HG03354 (cell line): Measurements from ENCODE around the gene STT3B.

Source experiments
- ATAC-seq: cut with Tn5 transposase; IDR thresholded peaks from one replicate; pipeline ENCODE4 v1.9.1; 2021; ENCODE audit warnings: mild to moderate bottlenecking; ENCODE audit not compliant: unreplicated experiment, poor library complexity, severe bottlenecking

Gene STT3B

DNA sequence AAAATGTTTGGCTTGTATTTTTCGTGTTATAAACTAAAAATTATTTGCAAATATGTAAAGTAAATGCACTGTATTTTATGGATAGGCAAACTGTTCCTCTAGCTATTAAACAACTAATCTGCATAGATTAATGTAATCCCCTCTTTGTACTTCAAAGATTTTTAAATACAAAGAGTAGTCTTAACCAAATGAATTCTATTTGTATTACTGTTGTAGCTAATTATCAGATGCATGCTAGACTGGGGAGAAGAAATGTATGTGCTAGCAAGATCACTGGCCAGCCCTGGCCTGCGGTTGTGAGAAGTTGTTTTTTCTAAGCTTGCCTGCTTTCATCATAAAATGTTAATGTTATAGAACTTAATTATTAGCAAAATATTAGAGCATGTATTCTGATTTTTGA, 92.6 kb downstream of the STT3B start:
- no peak for ATAC-seq

DNA sequence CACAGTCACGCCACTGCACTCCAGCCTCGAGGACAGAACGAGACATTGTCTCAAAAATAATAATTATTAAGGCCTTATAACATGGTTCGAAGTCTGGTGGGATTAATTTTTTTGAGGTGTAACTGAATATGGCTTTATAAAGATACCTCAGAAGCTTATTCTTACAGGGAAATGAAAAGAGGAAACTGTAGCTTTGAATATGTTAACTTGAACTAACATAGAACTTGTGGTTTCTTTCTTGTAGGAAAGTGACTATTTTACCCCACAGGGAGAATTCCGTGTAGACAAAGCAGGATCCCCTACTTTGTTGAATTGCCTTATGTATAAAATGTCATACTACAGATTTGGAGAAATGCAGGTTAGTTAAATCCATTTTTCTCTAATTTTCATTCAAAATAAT, 96.3 kb downstream of the STT3B start:
- no peak for ATAC-seq

DNA sequence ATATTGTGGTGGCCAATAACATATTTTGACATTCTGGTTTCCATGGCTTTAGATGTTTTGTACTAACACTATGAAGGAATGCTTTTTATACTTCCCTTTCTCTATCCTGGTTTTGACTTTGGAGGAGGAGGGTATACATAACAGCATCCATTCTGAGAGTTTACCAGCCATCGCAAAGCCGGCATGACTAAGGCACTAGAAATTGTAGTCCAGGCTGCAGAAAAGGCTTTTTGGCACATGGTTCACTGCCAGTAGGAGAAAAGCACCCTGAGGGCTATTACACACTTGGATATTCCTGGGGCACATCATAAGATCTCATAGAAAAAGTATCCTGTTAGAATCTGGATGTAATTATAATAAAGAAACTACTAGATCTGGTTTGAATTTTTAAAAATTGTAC, 101.8 kb downstream of the STT3B start:
- no peak for ATAC-seq

DNA sequence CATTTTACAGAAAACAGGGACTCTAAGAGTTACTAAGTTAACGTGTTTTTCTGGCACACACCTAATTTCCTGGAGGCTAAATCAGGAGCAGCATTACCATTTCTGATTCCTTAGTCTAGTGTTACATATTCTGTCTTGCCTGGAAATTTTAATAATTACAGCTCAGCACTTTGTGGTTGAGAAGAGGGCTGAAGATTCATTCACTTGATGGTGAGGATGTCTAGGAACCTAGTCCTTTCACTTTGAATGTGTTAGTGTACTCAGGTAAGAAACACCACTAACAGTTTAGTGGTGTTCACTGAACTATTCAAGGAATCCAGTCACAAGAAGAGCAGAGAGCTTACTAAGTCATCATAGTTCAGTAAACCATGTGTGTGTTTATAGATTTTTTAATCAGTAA, 102.8 kb downstream of the STT3B start:
- no peak for ATAC-seq

DNA sequence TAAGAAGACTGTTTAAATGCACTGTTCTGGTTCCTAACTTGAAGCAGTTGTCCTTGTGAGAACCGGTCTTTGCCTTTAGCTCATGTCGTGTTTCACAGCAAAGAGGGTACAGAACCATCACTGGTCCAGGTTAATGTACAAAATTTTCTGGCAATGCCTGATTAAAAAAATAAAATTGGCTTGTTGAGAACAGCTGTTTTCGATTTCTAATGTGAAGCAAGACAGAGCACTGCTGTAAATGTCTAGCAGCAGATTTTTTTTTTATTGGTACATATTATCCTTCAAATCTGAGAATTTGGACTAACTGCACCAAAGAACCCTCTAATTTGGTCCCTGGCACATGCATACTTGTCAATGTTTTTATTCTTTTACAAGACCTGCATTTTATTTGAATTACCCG, 103.3 kb downstream of the STT3B start:
- ATAC-seq: no peak

DNA sequence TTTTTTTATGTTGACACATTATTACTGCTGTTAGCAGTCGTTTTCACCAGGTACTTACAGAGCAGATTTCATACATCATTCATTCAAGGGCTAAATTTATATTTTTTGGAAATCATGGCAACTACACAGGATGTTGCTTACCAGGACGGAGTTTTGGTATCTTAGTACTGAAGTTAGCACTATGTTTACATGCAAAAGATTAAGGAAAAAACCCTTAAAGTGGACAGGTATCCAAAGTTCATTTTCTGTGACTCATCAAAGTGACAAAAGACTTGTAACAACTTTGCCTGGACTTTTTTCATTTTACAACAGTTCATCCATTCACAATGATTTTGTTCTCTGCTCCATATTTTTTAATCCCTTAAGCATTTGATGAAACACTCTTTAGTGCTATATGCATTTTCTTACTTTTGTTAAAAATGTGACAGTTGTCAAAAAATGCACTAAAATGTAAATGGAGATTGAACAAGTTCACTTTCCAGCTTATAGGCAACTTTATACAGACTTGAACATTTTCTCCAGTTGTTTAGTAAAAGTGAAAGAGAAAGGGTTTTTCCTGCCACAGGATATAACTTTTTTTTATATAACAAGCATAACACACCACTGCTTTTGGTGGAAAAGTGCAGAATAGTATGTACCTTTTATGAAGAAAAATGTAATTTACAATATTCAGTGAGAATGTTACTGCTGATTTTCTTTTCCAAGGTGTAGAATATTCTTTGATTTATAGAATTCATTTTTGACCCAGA, 104.1 kb downstream of the STT3B start:
- no peak for ATAC-seq

DNA sequence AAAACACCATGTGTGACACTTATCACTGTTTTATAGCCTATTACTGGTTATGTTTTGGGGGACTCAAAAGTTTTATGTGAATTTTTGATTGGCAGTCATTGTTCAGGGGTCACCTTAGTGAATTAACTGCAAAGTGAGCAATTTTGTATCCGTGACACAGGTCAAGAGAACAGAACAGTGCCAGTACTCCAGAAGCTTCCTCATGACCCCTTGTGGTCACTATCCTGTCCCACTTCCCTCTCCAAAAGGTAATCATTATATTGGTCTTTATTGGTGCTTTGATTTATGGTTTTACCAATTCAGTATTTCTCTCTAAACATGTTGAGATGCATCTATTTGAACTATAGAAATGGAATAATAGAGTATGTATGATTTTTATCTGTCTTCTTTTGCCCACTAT, 107.1 kb downstream of the STT3B start:
- no peak for ATAC-seq

DNA sequence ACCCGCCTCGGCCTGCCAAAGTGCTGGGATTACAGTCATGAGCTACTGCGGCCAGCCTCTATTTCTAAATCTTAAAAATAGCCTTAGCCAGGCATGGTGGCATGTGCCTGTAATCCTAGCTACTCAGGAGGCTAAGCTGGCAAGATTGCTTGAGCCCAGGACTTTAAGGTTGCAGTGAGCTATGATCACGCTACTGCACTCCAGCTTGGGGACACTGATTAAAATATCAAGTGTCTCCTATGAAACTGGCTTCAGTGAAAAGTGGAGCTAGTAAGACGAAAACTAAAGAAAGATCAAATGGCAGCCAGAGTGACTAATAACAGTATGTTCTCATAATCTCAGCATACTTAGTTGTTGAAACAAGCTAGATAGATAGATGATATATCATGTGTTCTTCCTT, 112.5 kb downstream of the STT3B start:
- ATAC-seq: no peak

DNA sequence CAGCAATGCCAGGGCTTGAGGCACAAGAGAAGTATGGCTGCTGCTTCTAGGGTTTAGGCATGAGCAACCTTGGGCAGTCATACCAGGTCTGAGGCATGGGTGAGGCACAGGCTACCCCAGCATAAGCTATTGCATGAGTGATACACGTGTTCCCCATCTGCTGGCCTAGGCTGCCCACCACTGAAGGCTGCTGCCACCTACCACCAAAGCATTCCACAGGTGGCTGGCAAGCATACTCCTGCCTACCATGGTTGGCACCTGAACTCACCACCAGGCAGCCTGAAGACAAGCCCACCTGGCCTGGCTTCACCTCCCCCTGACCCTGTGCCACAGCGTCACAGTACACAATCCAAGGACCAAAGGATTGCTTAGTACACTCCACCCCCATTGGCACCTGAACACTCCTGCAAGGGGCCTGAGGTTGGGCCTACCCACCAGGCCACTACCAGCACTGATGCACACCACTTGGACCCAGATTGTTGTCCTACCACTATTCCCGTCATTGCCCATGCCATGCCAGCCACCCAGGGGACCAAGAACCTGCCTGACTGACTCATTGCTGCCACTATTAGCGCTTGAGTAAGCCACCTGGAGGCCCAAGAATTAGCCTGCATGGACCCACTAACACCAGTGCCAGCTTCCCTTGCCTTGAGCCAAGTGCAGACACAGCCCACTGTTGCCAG, 115.7 kb downstream of the STT3B start:
- no peak for ATAC-seq

DNA sequence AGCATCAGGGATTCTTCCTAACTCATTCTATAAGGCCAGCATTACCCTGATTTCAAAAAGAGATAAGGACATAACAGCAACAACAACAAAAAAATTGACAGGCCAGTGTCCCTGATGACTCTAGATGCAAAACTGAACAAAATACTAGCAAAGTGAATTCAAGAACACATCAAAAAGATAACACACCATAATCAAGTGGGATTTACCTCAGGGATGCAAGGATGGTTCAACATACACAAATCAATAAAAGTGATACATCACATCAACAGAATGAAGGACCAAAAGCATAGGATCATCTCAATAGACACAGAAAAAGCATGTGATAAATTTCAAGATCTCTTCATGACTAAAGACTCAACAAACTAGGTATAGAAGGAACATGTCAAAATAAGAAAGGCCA, 119.6 kb downstream of the STT3B start:
- no peak for ATAC-seq

DNA sequence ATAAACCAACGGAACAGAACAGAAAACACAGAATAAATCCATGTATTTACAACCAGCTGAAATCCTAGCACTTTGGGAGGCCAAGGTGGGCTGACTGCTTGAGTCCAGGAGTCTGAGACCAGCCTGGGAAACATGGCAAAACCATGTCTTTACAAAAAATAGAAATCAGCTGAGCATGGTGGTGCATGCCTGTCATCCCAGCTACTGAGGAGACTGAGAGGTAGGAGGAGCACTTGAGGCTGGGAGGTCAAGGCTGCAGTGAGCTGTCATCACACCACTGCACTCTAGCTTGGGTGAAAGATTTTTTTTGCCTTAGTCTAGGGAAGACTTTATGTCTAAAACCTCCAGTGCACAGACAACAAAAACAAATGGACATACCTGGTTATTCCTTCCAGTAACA, 120.7 kb downstream of the STT3B start:
- no peak for ATAC-seq

DNA sequence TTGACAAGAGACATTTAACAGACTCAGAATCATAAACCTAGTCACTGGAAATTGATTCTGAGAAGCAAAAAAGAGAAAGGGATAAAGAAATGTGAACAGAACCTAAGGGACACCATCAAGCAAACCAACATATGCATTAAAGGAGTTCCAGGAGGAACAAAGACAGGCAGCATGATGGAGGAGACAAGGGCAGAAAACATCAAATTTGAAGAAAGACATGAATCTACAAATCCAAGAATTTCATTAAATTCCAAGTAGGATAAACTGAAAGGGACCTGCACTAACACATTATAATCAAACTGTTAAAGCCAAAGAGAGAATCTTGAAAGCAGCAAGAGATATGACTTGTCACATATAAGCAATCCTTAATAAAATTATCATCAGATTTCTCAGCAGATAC, 122.3 kb downstream of the STT3B start:
- ATAC-seq: no peak

DNA sequence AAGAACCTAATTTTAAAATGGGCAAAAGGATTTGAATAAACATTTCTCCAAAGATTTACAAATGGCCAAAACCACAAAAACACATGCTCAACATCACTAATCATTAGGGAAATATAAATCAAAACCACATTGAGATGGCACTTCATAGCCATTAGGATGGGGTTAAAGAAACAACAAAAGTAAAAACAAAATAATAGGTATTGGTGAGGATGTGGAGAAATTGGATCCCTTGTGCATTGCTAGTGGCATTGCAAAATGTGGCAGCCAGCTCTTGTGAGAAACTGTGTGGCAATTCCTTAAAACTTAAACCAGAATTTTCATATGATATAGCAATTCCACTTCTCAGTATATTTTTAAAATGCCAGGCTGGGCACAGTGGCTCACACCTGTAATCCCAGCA, 126.5 kb downstream of the STT3B start:
- ATAC-seq: no peak

DNA sequence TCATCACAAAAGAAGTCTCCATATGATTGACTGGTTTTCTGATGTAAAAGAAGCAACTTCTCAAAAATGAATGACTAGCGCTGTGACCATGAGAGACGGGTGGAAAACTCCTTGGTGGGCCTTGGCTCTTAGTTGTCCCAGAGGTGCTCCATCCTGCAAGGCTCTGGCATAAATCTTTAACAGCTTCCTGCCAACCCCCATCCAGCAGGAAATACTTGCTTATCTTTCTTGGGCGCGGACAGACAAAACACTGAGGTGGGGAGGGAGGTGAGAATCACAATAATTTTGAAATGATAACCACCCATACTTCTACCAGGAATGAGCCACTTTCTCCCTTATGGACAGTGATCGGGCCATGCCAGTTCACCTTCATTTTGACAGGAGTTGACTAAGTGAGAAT, 128.6 kb downstream of the STT3B start:
- ATAC-seq: no peak

DNA sequence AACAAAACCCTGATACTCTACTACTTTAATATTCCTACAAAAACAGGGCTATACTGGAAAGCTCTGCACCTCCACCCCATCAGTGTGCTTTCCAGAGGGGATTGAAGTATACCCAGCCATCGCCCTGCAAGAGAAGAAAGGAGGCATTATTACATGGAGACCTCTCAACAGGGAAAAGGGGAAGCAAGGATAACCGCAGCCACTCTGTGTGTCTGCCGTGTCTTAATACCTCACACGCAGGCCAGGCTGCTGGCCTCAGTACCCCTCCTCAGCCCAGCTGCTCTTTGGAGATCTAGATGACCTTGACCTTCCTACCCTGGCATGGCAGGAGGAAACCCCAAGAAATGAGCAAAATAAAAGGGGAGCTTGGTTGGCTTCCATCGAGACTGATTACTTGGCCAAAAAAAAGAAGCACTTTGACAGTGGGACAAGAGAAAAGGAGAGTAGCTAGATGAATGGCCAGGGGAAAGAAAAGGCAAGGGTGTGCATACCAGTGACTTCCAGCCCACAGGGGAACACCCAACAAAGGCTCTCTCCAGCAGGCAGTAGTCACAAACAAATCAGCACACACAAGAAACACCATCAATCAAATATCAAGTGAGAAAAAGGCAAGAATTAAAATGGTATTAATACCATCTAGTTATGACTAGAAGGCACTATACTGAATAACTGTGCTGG, 129.4 kb downstream of the STT3B start:
- ATAC-seq: no peak

DNA sequence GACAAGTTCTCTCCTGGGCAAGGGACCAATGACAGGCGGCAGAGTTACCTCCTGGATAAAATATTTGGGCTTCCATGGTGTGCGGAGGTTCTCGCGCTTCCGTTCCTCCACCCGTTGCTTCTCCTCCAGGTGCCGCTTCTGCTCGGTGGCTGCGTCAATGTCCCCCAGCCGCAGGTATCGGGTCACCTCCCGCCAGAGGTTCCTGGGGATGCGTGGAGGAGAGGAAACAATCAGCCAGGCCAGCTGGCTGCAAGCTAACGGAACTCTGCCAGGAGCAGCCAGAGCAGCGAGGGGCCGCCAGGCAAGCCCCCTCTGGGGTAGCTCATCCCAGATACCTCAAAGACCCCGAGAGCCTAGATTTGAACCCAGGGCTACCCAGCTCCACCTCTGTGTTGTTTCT, 131.3 kb downstream of the STT3B start:
- no peak for ATAC-seq

DNA sequence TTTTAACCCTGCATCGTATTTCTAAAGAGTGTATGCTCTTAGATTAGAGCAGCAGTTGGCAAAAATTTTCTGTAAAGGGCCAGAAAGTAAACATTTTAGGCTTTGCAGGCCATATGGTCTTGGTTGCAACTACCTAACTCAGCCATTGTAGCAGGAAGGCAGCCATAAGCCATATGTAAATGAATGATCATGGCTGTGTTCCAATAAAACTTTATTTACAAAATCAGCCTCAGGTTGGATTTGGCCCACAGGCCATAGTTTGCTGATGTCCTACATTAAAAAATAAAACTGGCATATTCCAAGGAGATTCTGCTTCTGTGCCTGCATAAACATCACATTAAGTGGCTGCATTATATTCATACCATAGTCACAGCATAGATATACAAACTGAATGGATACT, 134.9 kb downstream of the STT3B start:
- ATAC-seq: no peak

DNA sequence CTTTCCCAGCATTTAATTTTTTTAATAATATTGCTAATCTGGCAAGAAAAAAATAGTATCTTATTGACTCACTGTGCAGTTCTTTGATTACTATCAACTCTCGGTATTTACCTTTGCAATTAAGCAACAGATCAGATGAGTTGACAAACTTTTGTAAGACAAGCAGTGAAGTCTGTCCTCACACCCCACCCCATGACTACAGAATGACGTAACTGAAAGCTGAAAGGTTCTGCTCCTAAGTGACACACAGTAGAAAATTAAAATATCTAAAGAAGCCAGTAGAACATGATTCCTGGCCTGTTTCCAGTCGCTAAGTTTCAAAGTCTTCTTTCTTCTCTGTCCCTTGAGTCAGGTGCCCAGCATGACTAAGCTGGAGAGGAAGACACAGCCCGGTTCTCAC, 135.5 kb downstream of the STT3B start:
- no peak for ATAC-seq

DNA sequence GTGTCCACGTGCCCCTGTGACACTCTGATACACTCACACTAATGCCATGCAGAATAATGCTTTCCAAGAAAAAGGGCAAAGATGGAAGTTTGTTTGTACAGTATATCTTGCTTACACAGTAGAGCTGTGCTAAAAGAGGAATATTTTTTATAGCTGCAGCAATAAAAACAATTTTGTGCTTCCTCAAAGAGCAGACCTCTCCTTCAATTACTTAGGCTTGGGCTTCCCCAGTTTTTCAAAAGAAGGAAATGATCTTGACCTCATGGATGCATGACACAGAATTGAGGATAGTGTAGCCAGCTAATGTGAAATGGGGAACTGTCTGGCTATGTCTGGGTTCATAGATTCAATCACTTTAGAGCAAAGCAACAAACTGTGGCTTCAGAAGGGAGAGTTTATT, 137.4 kb downstream of the STT3B start:
- ATAC-seq: no peak

DNA sequence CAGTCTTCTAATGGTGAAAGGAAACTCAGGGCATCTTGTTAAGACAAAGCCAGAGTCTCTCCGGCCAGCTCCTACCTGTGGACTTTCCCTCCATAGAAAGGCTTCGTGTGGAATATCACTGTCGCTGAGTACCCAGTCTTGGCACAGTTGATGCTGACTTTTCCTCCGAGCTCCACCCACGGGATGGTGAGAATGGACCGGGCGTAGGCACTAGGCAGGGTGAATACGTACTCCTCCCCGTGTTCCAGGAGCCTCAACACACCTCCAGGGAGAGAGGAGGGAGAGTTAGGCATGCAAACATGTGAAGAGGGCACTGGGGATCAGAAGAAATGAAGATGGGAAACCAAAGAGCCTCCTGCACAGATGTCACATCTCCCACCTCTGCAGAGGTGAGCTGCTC, 138.0 kb downstream of the STT3B start:
- no peak for ATAC-seq

DNA sequence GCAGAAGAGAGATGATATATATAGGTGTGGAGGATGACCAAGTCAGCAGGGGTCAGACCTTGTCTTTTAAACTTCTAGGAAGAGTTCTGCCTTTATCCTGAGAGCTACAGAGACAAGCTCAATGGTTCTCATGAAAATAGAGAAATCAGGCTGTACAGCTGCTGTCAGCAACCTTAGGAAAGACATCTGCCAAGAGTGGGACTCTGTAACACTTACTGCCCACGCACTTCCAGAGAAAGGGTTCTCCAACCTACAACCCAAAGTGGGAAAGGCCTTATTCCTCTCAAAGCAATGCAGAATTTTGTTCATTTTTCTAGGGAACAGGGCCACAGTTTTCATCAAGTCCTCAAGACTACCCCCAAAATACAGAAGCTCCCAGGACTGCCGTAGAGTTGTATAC, 138.7 kb downstream of the STT3B start:
- no peak for ATAC-seq
